K562 (cell line): Measurements from ENCODE around the gene PRCP. TPM values are rescaled to one million over a fixed set of nuclear protein-coding genes. Genes with fewer than 3 reads are reported as not detected.

Source experiments
- ATAC-seq: fragments of 200-7000 bp; cut with Tn5 transposase; 3 replicates; pipeline ENCODE4 v1.9.1; 2020; ENCODE audit warnings: moderate library complexity
- Bru-seq: library from RNA; stranded (reverse); fragments of 400-500 nt; gene quantifications from one replicate; lab custom pipeline; 2021; lab: Mats Ljungman, UMichigan
- BruChase-seq, 2 experiments: library from RNA; stranded (reverse); fragments of 400-500 nt; gene quantifications; one replicate each; lab custom pipeline; 2021; lab: Mats Ljungman, UMichigan
- BruUV-seq: library from RNA; stranded (reverse); fragments of 400-500 nt; replicated peaks from 2 replicates; lab custom pipeline; 2021; lab: Mats Ljungman, UMichigan
- CTCF ChIA-PET: fragments of 300-600 bp; formaldehyde crosslinking; extraction: SDS; loops from one replicate; lab custom pipeline; 2021; ENCODE audit warnings: low intra/inter-chr PET ratio; lab: Yijun Ruan, JAX
- POLR2A ChIA-PET: fragments of 300-600, 350-650 bp; sonication (Branson Sonifier 250); formaldehyde crosslinking; extraction: SDS; loops from one replicate; lab custom pipeline; 2021; ENCODE audit warnings: antibody characterized with exemption, inconsistent platforms; lab: Yijun Ruan, JAX
- DNase-seq, 4 experiments: peaks; one replicate each; pipeline versions ENCODE4 v3.0.0 to v3.0.0-alpha.2; 2011 to 2018; ENCODE audit warnings: low spot score in 3 of 4, mixed read lengths in 3 of 4; ENCODE audit errors: extremely low read depth in 1 of 4
- FAIRE-seq: peaks from 2 replicates; lab custom pipeline; 2011; peaks lifted over from hg19 to GRCh38; lab: Jason Lieb, UNC
- H2AFZ ChIP-seq: 2 replicates; pipeline ENCODE4 v1.6.0; 2011; ENCODE audit warnings: low read depth, low read length, control low read depth, inconsistent platforms
- H3K27ac ChIP-seq: fragments of 200-600 bp; 3 replicates; pipeline ENCODE4 v1.8.0; 2011; ENCODE audit warnings: low read depth, mild to moderate bottlenecking, control low read depth, inconsistent platforms, low read length, moderate library complexity, mixed read lengths; ENCODE audit errors: extremely low read depth
- H3K27me3 ChIP-seq, 2 experiments: fragments of 300-600 bp in 1 of 2; 2 replicates in 1 of 2; 3 replicates in 1 of 2; pipeline versions ENCODE4 v1.6.0 to v1.8.0; 2011; ENCODE audit warnings: inconsistent platforms in 2 of 2, low read length in 2 of 2, mild to moderate bottlenecking in 1 of 2, mixed read lengths in 1 of 2, moderate library complexity in 1 of 2; ENCODE audit not compliant: control insufficient read depth in 2 of 2, insufficient read depth in 2 of 2
- H3K36me3 ChIP-seq: fragments of 300-600 bp; 3 replicates; pipeline ENCODE4 v1.8.0; 2011; ENCODE audit warnings: mild to moderate bottlenecking, low read length, inconsistent platforms; ENCODE audit not compliant: control insufficient read depth, insufficient read depth
- H3K4me1 ChIP-seq, 2 experiments: fragments of 200-600 bp in 1 of 2; replicated peaks in 1 of 2; 2 replicates in 1 of 2; 3 replicates in 1 of 2; pipeline versions ENCODE4 v1.5.1 to v1.8.0; 2011; ENCODE audit warnings: inconsistent platforms in 2 of 2, low read length in 2 of 2, mild to moderate bottlenecking in 1 of 2, mixed read lengths in 1 of 2, moderate library complexity in 1 of 2; ENCODE audit not compliant: control insufficient read depth in 2 of 2, insufficient read depth in 2 of 2
- H3K4me2 ChIP-seq: 2 replicates; pipeline ENCODE4 v1.6.1; 2011; ENCODE audit warnings: low read length, control low read depth, inconsistent platforms, mixed read lengths; ENCODE audit not compliant: insufficient read depth
- H3K4me3 ChIP-seq: fragments of 200-600 bp; sonication (generic), shearing (Covaris generic); 2 replicates; pipeline ENCODE4 v1.5.1; 2016; ENCODE audit warnings: control low read depth, inconsistent platforms
- H3K79me2 ChIP-seq: fragments of 200-600 bp; 3 replicates; pipeline ENCODE4 v1.8.0; 2011; ENCODE audit warnings: low read length, inconsistent platforms; ENCODE audit not compliant: control insufficient read depth, insufficient read depth
- H3K9ac ChIP-seq, 2 experiments: 2 replicates each; pipeline versions ENCODE4 v1.6.0 to v1.6.1; 2011; ENCODE audit warnings: low read depth in 2 of 2, low read length in 2 of 2, control low read depth in 1 of 2, inconsistent platforms in 1 of 2, mild to moderate bottlenecking in 1 of 2, mixed read lengths in 1 of 2; ENCODE audit not compliant: insufficient read depth in 1 of 2
- H3K9me1 ChIP-seq: one replicate; pipeline ENCODE4 v1.6.0; 2011; ENCODE audit warnings: inconsistent platforms, mild to moderate bottlenecking, low read length, moderate library complexity; ENCODE audit not compliant: control insufficient read depth, insufficient read depth
- H3K9me3 ChIP-seq: replicated peaks from 2 replicates; pipeline ENCODE4 v1.5.1; 2011; ENCODE audit warnings: low read depth, low read length, inconsistent platforms; ENCODE audit not compliant: control insufficient read depth, insufficient read depth
- H4K20me1 ChIP-seq: replicated peaks from 2 replicates; pipeline ENCODE4 v1.6.1; 2011; ENCODE audit warnings: low read length, inconsistent platforms, mixed read lengths; ENCODE audit not compliant: control insufficient read depth, insufficient read depth
- COPS2 ChIP-seq: fragments of 450-650 bp; conservative IDR thresholded peaks from 2 replicates; pipeline ENCODE4 v1.6.1; 2016; ENCODE audit warnings: mild to moderate bottlenecking, moderate library complexity
- EZH2 ChIP-seq: IDR thresholded peaks from 2 replicates; pipeline ENCODE4 v1.6.1; 2012; ENCODE audit warnings: low read depth, mild to moderate bottlenecking, inconsistent platforms, low read length, borderline replicate concordance
- MTF1 ChIP-seq: fragments of 250-450 bp; sonication (Bioruptor Pico); IDR thresholded peaks from 2 replicates; pipeline ENCODE4 v1.9.0; 2021; ENCODE audit warnings: moderate library complexity, mild to moderate bottlenecking, inconsistent platforms, borderline replicate concordance
- NR2C2 ChIP-seq, 2 experiments: fragments of 200-800 bp in 1 of 2; sonication (Bioruptor generic) in 1 of 2; sonication (generic) in 1 of 2; formaldehyde crosslinking in 1 of 2; IDR thresholded peaks; 2 replicates each; pipeline versions ENCODE4 v1.6.1 to v1.8.0; 2016 to 2022; ENCODE audit warnings: mild to moderate bottlenecking in 1 of 2, missing compliant biosample characterization in 1 of 2, missing genetic modification characterization in 1 of 2, missing genetic modification reagents in 1 of 2
- RHOXF2B ChIP-seq: fragments of 250-450 bp; sonication (Bioruptor Pico); conservative IDR thresholded peaks from 2 replicates; pipeline ENCODE4 v1.5.1; 2021
- WHSC1 ChIP-seq: IDR thresholded peaks from one replicate; pipeline ENCODE4 v1.6.1; 2012; ENCODE audit warnings: low read length, control low read depth, inconsistent platforms
- WGBS: fragments of 100-300 bp; shearing (Covaris generic); methylation state at CpG from one replicate; pipeline ENCODE4 v1.1.6; 2016; ENCODE audit warnings: low coverage, mixed read lengths; ENCODE audit not compliant: insufficient coverage; ENCODE audit errors: missing lambda C conversion rate; 5-methylcytosine and 5-hydroxymethylcytosine counted together
- in situ Hi-C: fragments of 300-500 bp; cut with MboI; formaldehyde crosslinking; loops from 4 replicates; pipeline ENCODE4 v1.15.0; 2018; ENCODE audit warnings: inconsistent platforms, mixed read lengths
- intact Hi-C: fragments of 100-400 bp; cut with micrococcal nuclease; formaldehyde crosslinking; loops from 2 replicates; pipeline ENCODE4 v1.14.2; 2022
- long read RNA-seq, 3 experiments: library from polyadenylated mRNA in 2 of 3; library from RNA in 1 of 3; unstranded in 2 of 3; stranded (forward) in 1 of 3; transcript quantifications; one replicate each; pipeline ENCODE4 v2.0.0, GENCODE V29; 2019 to 2022
- polyA minus RNA-seq, 3 experiments: library from RNA; depleted of rRNA, polyadenylated mRNA; stranded (reverse); fragments of >200 nt; gene quantifications; 2 replicates each; pipeline ENCODE4 v1.2.3, GENCODE V29; 2011
- polyA plus RNA-seq, 8 experiments: library from polyadenylated mRNA; depleted of rRNA in 4 of 8; stranded (reverse) in 5 of 8; unstranded in 3 of 8; fragments of >200 nt; fragmentation: Nextera tagmentation in 2 of 8; fragmentation: Illumina TruSeq in 1 of 8; extraction: Ambion mirVana in 2 of 8; extraction: Trizol in 1 of 8; gene quantifications; 2 replicates each; pipeline versions ENCODE4 v1.2.1 to v1.2.3, GENCODE V29; 2011 to 2014; ENCODE audit warnings: inconsistent platforms in 1 of 8, missing spikeins in 1 of 8
- total RNA-seq, 7 experiments: library from RNA; depleted of rRNA in 6 of 7; stranded (reverse); fragments of >200 nt in 6 of 7; fragmentation: Illumina TruSeq in 2 of 7; extraction: Trizol in 2 of 7; gene quantifications; 2 replicates each; pipeline versions ENCODE4 v1.2.1 to v1.2.3, GENCODE V29; 2011 to 2021; ENCODE audit warnings: low replicate concordance in 1 of 7
- TF ChIP-seq, protein P1 (sequence below): fragments of 450-650 bp; conservative IDR thresholded peaks from 2 replicates; pipeline ENCODE4 v1.6.1; 2016; ENCODE audit warnings: missing genetic modification characterization, low read depth, mild to moderate bottlenecking, control low read depth, missing compliant biosample characterization
- TF ChIP-seq, protein P2 (sequence below), 3 experiments: fragments of 200-800 bp in 1 of 3; fragments of 250-450 bp in 1 of 3; fragments of 450-650 bp in 1 of 3; sonication (Bioruptor Pico) in 1 of 3; sonication (Bioruptor generic) in 1 of 3; formaldehyde crosslinking in 1 of 3; IDR thresholded peaks; 2 replicates each; pipeline versions ENCODE4 v1.6.1 to v1.8.0; 2016 to 2022; ENCODE audit warnings: mild to moderate bottlenecking in 2 of 3, missing genetic modification characterization in 2 of 3, missing compliant biosample characterization in 1 of 3, moderate library complexity in 1 of 3

PRCP gene
- total RNA-seq (2011; cell fraction: chromatin; rRNA removed; ENCODE audit: low replicate concordance), result 22.7 and 29.7 TPM in 2 replicates
- total RNA-seq (2011; cell fraction: nucleolus; rRNA removed), result 29.9 and 32.9 TPM in 2 replicates
- total RNA-seq (2011; cell fraction: nucleoplasm; rRNA removed), result 38.2 and 50.3 TPM in 2 replicates
- total RNA-seq (2014; rRNA removed) (9.5 and 14.4 TPM in 2 replicates), total RNA-seq (2014; rRNA removed; fragmentation: Illumina TruSeq; extraction: Trizol) (23.2 and 25.3 TPM in 2 replicates), total RNA-seq (2015; rRNA removed; fragmentation: Illumina TruSeq; extraction: Trizol) (20.5 and 20.8 TPM in 2 replicates), total RNA-seq (2021) (21.2 and 23.2 TPM in 2 replicates), polyA plus RNA-seq (2011; rRNA removed) (39.7 and 43.1 TPM in 2 replicates), polyA plus RNA-seq (2014; fragmentation: Illumina TruSeq; extraction: Trizol) (22.5 and 28.1 TPM in 2 replicates), polyA plus RNA-seq (2014; fragmentation: Nextera tagmentation; extraction: Ambion mirVana) (10 to 100 TPM; 28.5 to 34.9 TPM), polyA plus RNA-seq (2014; rRNA removed) (16.7 and 17.3 TPM in 2 replicates), polyA minus RNA-seq (2011; rRNA and poly(A)+ RNA removed) (42.3 and 48.9 TPM in 2 replicates), Bru-seq, nascent RNA (percentile 61 among the genes with signal in this experiment), BruChase-seq, experiment 1, labeled RNA remaining after a 2-hour chase (percentile 60 among the genes with signal in this experiment), BruChase-seq, experiment 2, labeled RNA remaining after a 6-hour chase (percentile 59 among the genes with signal in this experiment)
- polyA plus RNA-seq (2011; cell fraction: cytosol; rRNA removed), result 18.0 and 35.3 TPM in 2 replicates
- 8.1 and 13.7 TPM in 2 replicates for polyA plus RNA-seq (2011; cell fraction: nucleus; rRNA removed)
- 20.7 and 28.3 TPM in 2 replicates for polyA plus RNA-seq (2012)
- polyA minus RNA-seq (2011; cell fraction: cytosol; rRNA and poly(A)+ RNA removed), result 19.0 and 20.6 TPM in 2 replicates
- 6.9 and 12.4 TPM in 2 replicates for polyA minus RNA-seq (2011; cell fraction: nucleus; rRNA and poly(A)+ RNA removed)
- long read RNA-seq, experiment 1, full-length matches to known transcripts, result 42 of 59 reads
- long read RNA-seq, experiment 1, partial matches to known transcripts, result 8 of 59 reads
- long read RNA-seq, experiment 1, other reads (novel, unspliced or antisense), result 9 of 59 reads
- long read RNA-seq, experiment 2, full-length matches to known transcripts, result 36 of 41 reads
- long read RNA-seq, experiment 2, partial matches to known transcripts, result 2 of 41 reads
- long read RNA-seq, experiment 2, other reads (novel, unspliced or antisense), result 3 of 41 reads
- long read RNA-seq, experiment 3, transcript PRCP-201 (9 exons, 3,090 nt), result major isoform, 15 of 18 reads
- long read RNA-seq, experiment 3, partial matches to known transcripts, result 2 of 18 reads
- long read RNA-seq, experiment 3, other reads (novel, unspliced or antisense), result 1 of 18 reads

DNA sequence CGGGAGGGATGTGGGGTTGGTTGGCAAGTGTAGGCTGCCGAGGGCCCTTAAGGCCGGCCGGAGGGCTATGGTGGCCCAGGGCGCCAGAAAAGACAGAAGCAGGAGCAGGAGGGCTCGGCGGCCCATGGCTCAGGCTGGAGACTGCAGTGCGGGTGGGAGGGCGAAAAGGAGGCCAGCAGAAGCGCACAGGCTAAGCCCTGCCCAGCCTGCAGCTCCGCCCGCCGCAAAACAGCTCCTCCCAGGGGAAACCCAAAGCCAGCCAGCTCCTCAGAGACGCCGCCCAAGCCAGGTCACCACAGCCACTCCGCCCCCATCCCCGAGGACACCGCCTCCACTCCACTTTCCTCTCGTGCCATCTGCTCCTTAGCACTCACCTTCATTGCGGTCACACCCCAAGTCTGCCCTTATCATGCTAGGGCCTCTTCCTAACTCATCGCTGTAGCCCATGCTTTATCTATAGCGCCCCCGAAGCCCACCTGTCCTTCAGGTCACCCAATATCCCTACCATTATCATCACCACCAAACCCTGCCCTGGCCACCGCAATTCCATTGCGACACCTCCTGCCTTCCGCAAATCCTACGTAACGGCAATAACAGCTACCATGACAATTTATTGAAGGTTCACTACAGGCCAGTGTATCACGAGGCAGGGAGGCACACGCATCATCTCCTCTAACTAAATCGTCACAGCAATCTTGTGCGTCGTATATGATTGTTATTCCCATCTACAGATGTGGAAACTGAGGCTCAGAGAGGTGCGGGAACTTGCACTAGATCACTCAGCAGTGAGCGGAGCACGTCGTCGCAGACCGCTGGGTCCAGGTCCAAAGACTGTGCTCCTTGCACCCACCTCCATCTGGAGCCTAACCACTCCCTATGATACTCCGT lies at the start of gene PRCP:
Gene PRCP, minus strand, starts transcription at position 154 of the 888 bp plus-strand sequence. Its CDS starts 28 bp downstream, at position 126.
- Histone ChIP-seq H3K4me3 (peak within 1 kb of the TSS; percentile 69), H3K79me2 (peaks cover 60% of the 10 kb centered on the region), H3K9ac (peak within 1 kb of the TSS; percentile 83 to 89), H3K36me3 (no peaks in the 10 kb centered on the region), H3K9me3 (no peaks in the 10 kb centered on the region), H4K20me1 (no peaks in the 10 kb centered on the region), H2AFZ (peak within 1 kb of the TSS; percentile 97), H3K27me3 (no peaks in the 10 kb centered on the region), H3K4me2 (peak within 1 kb of the TSS; percentile 100), H3K9me1 (no peaks in the 10 kb centered on the region), H3K4me1 (peaks cover 8 to 24% of the 10 kb centered on the region in 2 experiments), H3K27ac (peak within 1 kb of the TSS; percentile 77)
- POLR2A ChIA-PET, result interaction anchor here (0.7 to 1.7 kb wide), 13 partner anchors 9 to 257 kb away, joined by 3 to 9 read pairs (median 4); partner anchors contain the start of genes PCF11 and RAB30
- in situ Hi-C loops, result loop anchor here (25.0 kb wide), 1 partner anchor 337 kb away; no protein-coding TSS in a partner anchor
- DNase-seq, result peak; percentile 87 to 94 (median 90)
- BruUV-seq, result no TSS peak
- CTCF ChIA-PET, result interaction anchor here (1.4 kb wide), 1 partner anchor 33 kb away, joined by 3 read pairs; no protein-coding TSS in a partner anchor
- under 1% methylated on average over 40 of the region's 40 CpGs for WGBS
- FAIRE-seq, result peak; percentile 92
- intact Hi-C loops, result loop anchor here (2.0 to 10.0 kb wide), 5 partner anchors 183 to 914 kb away; partner anchors contain the start of genes ANKRD42 and PCF11
- peak; percentile 92 for ATAC-seq
- TF ChIP-seq COPS2, result no peak
- TF ChIP-seq WHSC1, result no peak
- 0 out of 2 replicates have a peak, but pooled peaks have one; percentile 25 for TF ChIP-seq NR2C2 (CRISPR knock-in tag; IDR thresholded peaks at IDR 0.05)
- peak; percentile 57 for TF ChIP-seq NR2C2 (tag; IDR thresholded peaks at IDR 0.05)
- TF ChIP-seq, protein P1, sequence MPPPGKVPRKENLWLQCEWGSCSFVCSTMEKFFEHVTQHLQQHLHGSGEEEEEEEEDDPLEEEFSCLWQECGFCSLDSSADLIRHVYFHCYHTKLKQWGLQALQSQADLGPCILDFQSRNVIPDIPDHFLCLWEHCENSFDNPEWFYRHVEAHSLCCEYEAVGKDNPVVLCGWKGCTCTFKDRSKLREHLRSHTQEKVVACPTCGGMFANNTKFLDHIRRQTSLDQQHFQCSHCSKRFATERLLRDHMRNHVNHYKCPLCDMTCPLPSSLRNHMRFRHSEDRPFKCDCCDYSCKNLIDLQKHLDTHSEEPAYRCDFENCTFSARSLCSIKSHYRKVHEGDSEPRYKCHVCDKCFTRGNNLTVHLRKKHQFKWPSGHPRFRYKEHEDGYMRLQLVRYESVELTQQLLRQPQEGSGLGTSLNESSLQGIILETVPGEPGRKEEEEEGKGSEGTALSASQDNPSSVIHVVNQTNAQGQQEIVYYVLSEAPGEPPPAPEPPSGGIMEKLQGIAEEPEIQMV, result no peak
- TF ChIP-seq EZH2, result no peak
- TF ChIP-seq MTF1, result no peak
- TF ChIP-seq, protein P2, sequence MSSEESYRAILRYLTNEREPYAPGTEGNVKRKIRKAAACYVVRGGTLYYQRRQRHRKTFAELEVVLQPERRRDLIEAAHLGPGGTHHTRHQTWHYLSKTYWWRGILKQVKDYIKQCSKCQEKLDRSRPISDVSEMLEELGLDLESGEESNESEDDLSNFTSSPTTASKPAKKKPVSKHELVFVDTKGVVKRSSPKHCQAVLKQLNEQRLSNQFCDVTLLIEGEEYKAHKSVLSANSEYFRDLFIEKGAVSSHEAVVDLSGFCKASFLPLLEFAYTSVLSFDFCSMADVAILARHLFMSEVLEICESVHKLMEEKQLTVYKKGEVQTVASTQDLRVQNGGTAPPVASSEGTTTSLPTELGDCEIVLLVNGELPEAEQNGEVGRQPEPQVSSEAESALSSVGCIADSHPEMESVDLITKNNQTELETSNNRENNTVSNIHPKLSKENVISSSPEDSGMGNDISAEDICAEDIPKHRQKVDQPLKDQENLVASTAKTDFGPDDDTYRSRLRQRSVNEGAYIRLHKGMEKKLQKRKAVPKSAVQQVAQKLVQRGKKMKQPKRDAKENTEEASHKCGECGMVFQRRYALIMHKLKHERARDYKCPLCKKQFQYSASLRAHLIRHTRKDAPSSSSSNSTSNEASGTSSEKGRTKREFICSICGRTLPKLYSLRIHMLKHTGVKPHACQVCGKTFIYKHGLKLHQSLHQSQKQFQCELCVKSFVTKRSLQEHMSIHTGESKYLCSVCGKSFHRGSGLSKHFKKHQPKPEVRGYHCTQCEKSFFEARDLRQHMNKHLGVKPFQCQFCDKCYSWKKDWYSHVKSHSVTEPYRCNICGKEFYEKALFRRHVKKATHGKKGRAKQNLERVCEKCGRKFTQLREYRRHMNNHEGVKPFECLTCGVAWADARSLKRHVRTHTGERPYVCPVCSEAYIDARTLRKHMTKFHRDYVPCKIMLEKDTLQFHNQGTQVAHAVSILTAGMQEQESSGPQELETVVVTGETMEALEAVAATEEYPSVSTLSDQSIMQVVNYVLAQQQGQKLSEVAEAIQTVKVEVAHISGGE (CRISPR knock-in tag; IDR thresholded peaks at IDR 0.05), result no peak
- no peak for TF ChIP-seq RHOXF2B (CRISPR knock-in tag)
